OCI-M2 (cell line): Measurements from ENCODE around the gene CEACAM7.
"Not testable (repeated sequence)": the region's sequence is repeated elsewhere in the genome, so short reads cannot be mapped to it uniquely, and the experiment has no call there.

Experiments
- DNase-seq: peaks from one replicate; lab custom pipeline; 2025; ENCODE audit not compliant: unreplicated experiment; lab: John Stamatoyannopoulos, UW

The CEACAM7 gene

DNA sequence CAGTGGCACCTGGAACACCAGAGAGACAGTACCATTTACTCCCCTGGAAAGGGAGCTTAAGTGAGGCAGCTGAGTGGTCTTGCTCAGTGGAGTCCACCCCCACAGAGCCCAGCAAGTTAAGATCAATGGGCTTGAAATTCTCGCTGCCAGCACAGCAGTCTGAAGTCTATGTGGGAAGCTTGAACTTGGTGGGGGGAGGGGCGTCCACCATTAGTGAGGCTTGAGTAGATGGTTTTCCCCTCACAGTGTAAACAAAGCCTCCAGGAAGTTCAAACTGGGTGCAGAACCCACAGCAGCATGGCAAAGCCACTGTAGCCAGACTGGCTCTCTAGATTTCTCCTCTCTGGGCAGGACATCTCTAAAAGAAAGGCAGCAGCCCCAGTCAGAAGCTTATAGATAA, 30.9 kb downstream of the CEACAM7 start:
- DNase-seq: no peak

DNA sequence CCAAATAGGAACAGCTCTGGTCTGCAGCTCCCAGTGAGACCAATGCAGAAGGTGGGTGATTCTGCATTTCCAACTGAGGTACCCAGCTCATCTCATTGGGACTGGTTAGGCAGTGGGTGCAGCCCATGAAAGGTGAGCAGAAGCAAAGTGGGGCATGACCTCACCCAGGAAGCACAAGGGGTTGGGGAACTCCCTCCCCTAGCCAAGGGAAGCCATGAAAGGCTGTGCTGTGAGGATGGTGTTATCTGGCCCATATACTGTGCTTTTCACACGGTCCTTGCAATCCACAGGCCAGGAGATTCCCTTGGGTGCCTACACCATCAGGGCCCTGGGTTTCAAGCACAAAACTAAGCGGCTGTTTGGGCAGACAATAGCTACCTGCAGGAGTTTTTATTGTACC, 31.3 kb downstream of the CEACAM7 start:
- not testable (repeated sequence) for DNase-seq

DNA sequence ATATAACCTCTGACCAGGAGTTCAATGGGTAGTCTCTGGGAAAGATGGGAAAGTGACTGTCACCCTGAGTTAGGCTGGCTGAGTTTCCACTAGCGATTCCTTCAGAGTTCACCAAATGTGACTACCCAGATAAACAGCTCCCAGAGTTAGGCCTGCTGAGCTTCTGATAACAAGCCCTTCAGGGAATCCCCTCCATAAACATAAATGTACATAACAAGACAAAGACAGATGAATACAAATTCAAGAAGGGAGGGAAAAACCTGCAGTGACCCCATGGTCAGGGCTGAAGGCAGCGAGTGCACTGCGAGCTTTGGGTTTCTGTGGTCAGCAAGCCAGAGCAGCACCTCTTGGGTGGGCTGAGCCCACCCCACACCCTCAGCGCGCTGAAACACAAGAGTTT, 35.8 kb downstream of the CEACAM7 start:
- DNase-seq: no peak

DNA sequence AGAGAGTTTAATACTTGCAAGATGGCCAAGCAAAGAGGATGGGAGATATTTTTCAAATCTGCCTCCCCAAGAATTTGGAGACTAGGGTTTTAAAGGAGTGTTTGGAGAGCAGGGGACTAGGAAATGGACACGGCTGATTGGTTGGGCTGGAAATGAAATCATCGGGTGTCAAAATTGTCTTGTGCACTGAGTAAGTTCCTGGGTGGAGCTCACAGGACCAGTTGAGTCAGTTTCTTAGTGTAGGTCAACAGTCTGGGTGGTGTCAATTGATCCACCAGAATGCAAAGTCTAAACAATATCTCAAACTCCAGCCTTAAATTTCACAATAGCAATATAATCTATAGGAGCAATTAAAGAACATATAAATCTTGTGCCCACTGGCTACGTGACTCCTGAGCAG, 38.2 kb downstream of the CEACAM7 start:
- no peak for DNase-seq

DNA sequence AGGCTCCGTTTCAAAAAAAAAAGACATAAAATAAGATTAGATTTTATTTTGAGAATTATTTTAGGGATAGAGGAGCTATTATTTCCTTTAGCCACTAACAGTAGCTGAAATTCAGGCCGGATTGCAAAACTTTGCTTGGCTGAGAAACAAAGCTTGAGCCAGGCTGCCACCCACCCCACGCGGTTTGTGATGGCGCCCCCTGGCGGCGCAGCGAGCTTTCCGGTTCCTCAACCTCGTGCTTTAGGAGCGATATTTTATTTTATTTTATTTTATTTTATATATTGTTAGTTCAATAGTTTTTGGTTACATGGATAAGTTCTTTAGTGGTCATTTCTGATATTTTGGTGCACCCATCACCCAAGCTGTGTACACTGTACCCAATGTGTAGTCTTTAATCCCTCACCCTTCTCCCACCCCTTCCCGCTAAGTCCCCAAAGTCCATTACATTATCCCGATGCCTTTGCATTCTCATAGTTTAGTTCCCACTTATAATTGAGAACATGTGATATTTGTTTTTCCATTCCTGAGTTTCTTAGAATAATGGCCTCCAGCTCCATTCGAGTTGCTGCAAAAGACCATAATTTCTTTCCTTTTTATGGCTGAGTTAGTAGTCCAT, 41.4 kb downstream of the CEACAM7 start:
- no peak for DNase-seq

DNA sequence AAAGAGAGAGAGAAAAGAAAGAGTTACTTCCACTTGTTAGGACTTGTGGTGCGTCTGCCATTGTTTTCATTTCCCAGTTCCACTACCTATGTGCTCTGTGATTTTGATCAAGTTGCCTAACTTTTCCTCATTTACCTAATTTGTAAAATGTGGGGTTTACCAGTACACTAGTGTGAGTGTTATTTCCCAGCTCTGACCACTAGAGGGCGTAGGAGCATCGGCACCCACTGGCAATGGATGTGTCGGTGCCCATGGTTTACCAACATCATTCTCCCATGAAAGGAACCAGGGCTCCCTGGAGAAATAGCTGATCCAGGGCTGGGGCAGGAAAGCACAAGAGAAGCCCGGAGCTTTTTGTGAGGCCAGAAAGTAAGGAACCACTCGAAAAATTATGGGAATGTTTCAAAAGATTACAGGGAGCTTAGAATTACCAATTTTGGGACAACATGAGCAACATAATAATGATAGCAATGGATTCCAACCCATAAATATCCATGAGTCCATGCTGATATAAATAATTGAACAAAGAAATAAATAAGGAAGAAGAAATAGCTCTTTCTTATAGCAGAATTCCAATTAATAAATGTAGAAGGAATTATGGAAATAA, 46.1 kb downstream of the CEACAM7 start:
- DNase-seq: no peak

DNA sequence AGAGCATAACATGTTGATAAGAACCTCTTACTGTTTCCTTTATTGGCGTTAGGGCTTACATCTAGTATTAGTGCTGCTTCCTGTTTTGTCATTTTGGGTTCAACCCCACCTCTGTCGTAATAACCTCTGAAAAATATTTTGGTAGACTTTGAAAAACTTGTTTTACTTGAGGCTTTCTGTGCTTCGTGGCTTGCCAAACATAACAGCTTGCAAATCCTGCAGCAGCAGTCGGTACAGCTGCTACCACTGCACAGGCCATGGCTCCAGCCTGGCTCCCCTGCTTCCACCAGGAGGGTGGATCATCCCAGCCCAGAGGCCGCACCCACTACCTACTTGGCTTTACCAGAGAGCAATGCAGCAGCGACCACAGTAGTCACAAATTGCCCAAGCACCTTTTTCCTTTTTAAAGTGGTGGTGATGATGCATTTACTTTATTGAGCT, 49.4 kb downstream of the CEACAM7 start:
- DNase-seq: no peak

DNA sequence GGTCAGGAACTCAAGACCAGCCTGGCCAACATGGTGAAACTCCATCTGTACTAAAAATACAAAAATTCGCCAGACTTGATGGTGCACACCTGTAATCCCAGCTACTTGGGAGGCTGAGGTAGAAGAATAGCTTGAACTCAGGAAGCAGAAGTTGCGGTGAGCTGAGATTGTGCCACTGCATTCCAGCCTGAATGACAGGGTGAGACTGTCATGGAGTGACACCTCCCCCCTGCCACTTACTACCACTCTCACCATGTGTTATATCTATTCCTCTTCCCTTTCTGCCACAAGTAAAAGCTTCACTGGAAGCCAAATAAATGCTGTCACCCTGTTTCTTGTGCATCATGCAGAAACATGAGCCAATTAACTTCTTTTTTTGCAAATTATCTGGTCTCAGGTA, 50.6 kb downstream of the CEACAM7 start:
- no peak for DNase-seq

DNA sequence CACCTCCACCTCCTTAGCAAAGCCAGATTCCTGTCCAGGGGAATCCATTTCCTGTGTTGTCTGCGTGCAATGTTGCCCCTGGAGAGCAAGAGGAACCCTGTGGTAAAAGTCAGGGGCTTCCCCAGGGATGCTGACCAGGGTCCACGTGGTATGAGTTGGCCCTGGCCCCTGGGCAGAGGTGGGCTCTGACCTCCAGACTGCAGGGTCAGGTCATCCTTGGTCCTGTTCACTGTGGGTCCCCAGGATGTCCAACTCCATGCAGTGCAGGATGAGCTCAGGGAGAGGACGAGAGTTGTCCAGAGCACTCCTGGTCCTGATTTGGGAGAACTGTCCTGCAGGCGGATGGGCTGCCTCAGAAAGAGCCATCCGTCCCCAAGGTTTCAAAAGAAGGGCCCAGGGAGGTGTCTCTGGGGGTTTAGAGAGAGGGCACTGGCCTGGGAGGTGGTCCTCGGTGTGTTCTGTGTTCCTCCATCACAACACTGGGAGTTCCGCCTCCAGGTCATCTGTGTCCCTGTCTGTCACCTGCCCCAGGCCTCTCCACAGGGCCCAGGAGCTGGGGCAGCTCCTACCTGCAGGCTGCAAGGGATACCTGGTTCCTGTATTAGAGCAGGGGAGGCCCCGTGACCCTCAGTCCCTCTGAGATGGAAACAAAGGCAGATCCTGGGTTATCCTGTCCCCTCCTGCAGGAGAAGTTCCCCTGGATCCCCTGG, 59.9 kb downstream of the CEACAM7 start:
- DNase-seq: no peak

DNA sequence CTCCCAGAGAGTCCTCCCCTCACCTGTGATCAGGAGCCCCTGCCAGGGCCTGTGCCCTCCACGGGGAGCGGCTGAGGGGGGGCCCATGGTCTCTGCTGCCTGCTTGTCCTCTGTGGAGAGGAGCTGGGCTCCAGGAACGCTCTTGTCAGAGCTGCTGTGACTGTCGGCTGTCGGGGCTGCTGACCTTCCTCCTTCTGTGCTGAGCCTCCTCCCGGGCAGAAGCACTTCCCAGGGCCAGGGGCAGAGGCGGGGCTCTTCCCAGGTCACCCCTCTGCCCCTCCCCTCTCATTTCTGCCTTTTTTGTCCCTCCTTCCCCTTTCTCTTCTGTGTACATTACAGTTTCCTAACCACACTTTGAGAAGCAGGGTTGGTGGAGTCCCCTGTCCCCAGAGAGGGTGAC, 61.2 kb downstream of the CEACAM7 start, which contains the start of gene CEACAM4:
Gene CEACAM4 (minus strand): TSS at position 198 of the 400 bp plus-strand sequence. CDS start 111 bp downstream, at position 87.
- no peak for DNase-seq

DNA sequence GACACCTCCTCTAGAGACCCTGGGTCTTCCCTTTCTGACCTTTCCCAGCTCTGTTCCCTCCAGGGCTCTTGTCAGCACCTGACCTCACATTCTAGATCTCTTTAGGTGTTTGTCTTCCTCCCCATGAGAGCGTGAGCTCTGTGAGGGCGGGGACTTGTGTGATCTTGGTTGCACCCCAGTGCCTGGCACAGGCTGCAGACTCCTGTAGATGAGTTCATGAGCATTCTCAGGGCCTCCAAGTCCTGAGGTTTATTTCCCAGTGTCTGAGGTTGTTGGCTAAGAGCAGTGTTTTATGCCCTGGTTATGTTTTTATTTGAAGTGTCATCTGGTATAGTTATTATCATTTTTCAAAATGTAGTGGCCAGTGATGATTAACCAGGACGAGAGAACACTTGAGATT, 61.8 kb downstream of the CEACAM7 start:
- DNase-seq: no peak

DNA sequence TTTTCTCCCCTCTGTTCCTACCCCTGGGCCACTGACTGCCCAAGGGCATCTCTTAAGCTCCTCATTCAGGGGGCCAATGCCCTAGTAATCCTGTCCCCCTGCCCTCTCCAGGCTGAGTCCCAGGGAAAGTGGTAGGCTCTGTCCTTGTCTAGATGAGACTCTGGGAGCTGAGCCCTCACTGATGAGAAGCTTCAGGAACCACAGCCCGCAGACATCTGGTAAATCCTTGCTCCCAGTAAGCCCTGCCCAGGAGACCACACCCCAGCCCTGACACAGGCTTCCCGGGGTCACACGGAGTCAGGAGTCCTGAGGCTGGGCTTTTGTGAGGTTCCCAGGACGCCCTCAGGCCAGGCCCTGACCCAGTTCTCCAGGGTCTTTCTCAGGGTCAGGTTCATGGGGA, 63.1 kb downstream of the CEACAM7 start:
- DNase-seq: no peak

DNA sequence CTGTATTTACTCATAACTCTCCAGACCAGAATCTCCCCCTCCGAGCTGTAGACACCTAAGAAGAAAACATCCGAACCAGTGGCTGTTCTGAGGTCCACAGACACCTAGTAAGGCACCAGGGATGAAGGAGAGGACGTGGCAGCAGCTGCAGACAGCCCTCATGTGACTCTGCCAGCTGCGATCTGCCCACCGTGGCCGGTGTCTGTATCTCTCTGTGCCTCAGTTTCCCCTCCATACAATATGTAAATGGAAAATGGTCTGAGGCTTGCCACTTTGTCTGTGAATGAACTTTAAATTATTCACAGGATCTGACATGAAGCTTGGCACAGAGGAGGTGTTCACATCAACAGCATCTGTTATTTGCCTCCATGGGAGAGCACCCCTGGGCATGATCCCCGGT, 63.6 kb downstream of the CEACAM7 start:
- DNase-seq: no peak

DNA sequence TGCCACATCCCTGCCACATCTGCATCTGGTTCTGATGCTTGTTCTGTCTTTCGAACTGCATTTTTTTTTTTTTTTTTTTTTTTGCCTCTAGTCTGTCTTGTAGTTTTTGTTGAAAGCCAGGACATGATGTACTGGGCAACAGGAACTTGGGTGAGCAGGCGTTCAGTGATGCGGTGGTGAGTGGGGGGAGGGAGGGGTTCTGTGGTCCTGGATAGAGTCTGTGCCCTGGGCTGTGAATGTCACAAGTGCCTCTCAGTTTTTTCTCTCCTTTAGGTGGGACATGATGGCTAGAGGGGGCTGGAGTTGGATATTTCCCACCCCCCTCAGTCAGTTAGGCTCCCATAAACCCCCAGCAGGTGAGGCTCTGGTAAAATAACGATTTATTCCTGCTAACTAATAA, 64.7 kb downstream of the CEACAM7 start:
- DNase-seq: no peak
